Measurements from ENCODE around the gene SLC9A7.
A peak's percentile ranks its signal among the peaks of the same experiment; 100 is the strongest.

SLC9A7 gene

DNA sequence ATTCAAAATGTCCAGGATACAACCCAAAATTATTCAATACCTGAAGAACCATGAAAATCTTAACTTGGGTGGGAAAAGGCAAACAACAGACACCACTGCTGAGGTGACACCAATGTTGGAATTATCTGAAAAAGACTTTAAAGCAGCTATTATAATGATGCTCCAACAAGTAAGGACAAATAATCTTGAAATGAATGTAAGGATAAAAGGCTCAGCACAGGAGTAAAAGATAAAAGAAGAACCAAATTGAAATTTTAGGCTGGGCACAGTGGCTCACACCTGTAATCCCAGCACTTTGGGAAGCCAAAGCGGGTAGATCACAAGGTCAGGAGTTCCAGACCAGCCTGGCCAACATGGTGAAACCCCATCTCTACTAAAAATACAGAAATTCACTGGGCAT lies 4.0 kb upstream of the SLC9A7 start:
- no peak for DNase-seq (ENCODE audit: low spot score)
- TF ChIP-seq, protein P1, sequence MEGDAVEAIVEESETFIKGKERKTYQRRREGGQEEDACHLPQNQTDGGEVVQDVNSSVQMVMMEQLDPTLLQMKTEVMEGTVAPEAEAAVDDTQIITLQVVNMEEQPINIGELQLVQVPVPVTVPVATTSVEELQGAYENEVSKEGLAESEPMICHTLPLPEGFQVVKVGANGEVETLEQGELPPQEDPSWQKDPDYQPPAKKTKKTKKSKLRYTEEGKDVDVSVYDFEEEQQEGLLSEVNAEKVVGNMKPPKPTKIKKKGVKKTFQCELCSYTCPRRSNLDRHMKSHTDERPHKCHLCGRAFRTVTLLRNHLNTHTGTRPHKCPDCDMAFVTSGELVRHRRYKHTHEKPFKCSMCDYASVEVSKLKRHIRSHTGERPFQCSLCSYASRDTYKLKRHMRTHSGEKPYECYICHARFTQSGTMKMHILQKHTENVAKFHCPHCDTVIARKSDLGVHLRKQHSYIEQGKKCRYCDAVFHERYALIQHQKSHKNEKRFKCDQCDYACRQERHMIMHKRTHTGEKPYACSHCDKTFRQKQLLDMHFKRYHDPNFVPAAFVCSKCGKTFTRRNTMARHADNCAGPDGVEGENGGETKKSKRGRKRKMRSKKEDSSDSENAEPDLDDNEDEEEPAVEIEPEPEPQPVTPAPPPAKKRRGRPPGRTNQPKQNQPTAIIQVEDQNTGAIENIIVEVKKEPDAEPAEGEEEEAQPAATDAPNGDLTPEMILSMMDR (IDR thresholded peaks at IDR 0.05): no peak
- Histone ChIP-seq H3K4me3 (no peak overlapping the region), H3K27ac (no peak overlapping the region)

DNA sequence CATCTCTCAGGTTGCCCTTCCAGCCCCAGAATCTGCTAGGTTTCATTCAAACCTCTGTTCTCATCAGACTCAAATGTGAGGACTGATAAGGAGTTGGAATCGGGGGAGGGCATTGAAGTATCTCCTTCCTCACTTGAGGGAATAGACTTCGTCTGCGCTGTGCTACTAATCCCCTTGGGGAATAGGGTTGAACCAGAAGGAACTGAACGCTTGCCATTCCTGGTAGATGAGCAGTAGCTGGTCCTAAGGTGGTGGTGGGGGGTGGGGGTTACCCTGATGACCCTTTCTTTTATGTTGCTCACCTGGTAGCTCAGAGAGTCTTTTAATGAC lies 692 bp upstream of the SLC9A7 start:
- Histone ChIP-seq H3K4me3 (peak overlapping the region; percentile 77), H3K27ac (peak overlapping the region in 1 of 2 donors; percentile 43)
- no peak for DNase-seq (ENCODE audit: low spot score)
- TF ChIP-seq, protein P1 (IDR thresholded peaks at IDR 0.05): no peak

- Histone ChIP-seq H3K27ac (peak overlapping the region in 1 of 2 donors; percentile 43), H3K4me3 (peak overlapping the region; percentile 77)
- TF ChIP-seq, protein P1 (IDR thresholded peaks at IDR 0.05): no peak
- DNase-seq (ENCODE audit: low spot score): no peak
These were observed 559 bp downstream of the SLC9A7 start for GRCh38 chrX:46758163-46758955.

DNA sequence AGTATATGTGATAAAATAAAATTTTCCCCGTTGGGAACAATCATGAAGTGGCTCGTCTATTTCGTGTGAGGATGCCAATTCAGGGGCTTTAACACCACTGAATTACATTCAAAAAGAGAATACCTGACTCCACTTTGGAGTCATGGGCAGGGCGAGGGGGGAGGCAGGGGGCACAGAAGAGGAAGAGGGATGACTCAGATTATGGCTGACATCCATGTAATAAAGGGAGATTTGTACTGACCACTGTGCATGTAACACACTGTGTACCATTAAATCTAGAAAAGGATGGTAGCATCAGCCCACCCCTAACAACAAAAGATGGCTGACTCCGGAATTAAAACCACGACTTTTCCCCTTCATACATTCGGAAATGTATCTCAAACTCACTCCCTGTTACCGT lies 1.3 kb downstream of the SLC9A7 start:
- no peak overlapping the region for H3K27ac ChIP-seq
- TF ChIP-seq, protein P1 (IDR thresholded peaks at IDR 0.05): no peak
- DNase-seq (ENCODE audit: low spot score): no peak
- H3K4me3 ChIP-seq: peak overlapping the region; percentile 77

DNA sequence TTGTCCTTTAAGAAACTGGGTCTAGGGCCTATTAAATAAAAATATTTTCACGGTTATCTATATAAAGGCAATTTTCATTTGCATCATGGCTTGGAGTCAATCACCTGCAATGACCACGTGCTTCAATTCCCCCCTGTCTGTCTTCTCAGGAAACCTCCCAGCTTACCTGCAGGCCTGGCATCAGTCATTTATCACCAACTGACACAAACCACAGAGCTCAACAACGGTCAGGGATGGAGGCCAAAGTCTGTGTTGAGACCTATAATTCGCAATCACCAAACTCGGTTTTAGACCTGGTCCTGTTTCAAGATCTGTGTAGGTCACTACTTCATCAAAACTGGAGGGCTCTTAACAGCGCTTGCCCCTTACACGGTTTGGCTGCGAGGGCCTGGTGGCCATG lies 1.9 kb downstream of the SLC9A7 start:
- Histone ChIP-seq H3K4me3 (no peak overlapping the region), H3K27ac (no peak overlapping the region)
- no peak for DNase-seq (ENCODE audit: low spot score)
- TF ChIP-seq, protein P1 (IDR thresholded peaks at IDR 0.05): no peak

DNA sequence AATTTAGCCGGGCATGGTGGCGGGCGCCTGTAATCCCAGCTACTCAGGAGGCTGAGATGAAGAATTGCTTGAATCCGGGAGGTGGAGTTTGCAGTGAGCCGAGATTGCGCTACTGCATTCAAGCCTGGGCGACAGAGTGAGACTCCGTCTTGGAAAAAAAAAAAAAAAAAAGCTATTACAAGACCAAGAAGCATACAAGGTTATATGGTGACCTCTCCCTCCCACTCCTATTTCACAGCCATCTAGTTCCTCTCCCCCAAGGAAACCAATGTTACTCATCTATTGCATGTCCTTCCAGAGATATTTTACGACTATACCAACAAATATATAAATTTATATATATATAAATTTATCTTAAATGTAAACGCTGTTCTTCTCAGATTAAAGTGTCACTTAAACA lies 3.2 kb downstream of the SLC9A7 start:
- Histone ChIP-seq H3K27ac (no peak overlapping the region), H3K4me3 (no peak overlapping the region)
- TF ChIP-seq, protein P1 (IDR thresholded peaks at IDR 0.05): no peak
- no peak for DNase-seq (ENCODE audit: low spot score)

DNA sequence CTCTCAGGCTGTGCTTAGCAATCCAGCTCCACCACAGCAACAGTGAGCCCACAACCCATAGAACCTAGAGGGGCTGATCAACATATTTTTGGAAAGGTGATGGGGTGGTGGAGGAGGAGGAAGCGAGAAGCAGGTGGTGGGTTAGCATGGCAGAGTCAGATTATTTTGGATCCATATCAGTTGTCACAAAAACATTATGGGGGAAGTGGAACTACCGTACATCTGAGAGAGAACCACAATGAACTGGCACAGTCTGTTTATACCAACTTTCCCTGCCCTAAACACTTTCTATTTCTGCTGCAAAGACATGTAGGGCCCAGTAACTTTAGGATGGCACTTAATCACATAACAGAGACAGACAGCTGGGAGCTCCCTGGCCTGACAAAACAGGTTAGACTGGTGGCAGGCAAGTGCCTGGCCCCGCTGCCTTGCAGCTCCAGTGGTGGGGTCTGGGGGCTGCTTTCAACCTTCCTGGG lies 4.3 kb downstream of the SLC9A7 start:
- DNase-seq (ENCODE audit: low spot score): no peak
- Histone ChIP-seq H3K4me3 (no peak overlapping the region), H3K27ac (no peak overlapping the region)
- TF ChIP-seq, protein P1 (IDR thresholded peaks at IDR 0.05): no peak

All from coronary artery (tissue), 2 donors.